T-helper 1 cell treated with Interleukin-12 subunit alpha and Interleukin-12 subunit beta and Interleukin-4 antibody, amounts not matched to agents 30 ng/mL and 1 ng/mL, for 36 hours (primary cell): ENCODE measurements around the gene ALKBH6. TPM values are rescaled to one million over a fixed set of nuclear protein-coding genes. Genes with fewer than 3 reads are reported as not detected.

Experiments
- intact Hi-C: fragments of 100-400 bp; cut with micrococcal nuclease; formaldehyde crosslinking; loops from one replicate; pipeline ENCODE4 v1.15.1; 2024
- total RNA-seq: library from RNA; stranded (reverse); gene quantifications from 2 replicates; pipeline ENCODE4 v1.2.3, GENCODE V29; 2022

ALKBH6 gene
- total RNA-seq, 1 donor from 2014 or later: 49.1 TPM

DNA sequence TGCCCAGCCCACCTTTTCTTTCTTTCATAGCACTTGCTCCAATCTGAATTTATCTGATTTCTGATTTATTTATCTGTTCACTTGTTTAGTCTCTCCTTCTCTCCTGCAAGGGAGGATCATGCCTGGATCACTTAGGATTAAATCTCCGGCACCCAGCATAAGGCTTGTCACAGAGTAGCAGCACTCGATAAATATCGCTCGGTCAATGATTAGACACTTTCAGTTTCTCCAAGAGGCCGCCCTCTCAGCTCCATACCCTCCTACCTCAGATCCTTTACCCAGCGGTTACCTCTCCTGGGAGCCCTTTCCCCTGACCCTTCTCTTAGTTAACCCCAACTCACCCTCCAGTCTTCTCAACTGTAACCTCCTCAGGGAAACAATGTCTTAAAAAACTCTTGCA, 17.3 kb upstream of the ALKBH6 start:
- intact Hi-C loops: no loop called here

DNA sequence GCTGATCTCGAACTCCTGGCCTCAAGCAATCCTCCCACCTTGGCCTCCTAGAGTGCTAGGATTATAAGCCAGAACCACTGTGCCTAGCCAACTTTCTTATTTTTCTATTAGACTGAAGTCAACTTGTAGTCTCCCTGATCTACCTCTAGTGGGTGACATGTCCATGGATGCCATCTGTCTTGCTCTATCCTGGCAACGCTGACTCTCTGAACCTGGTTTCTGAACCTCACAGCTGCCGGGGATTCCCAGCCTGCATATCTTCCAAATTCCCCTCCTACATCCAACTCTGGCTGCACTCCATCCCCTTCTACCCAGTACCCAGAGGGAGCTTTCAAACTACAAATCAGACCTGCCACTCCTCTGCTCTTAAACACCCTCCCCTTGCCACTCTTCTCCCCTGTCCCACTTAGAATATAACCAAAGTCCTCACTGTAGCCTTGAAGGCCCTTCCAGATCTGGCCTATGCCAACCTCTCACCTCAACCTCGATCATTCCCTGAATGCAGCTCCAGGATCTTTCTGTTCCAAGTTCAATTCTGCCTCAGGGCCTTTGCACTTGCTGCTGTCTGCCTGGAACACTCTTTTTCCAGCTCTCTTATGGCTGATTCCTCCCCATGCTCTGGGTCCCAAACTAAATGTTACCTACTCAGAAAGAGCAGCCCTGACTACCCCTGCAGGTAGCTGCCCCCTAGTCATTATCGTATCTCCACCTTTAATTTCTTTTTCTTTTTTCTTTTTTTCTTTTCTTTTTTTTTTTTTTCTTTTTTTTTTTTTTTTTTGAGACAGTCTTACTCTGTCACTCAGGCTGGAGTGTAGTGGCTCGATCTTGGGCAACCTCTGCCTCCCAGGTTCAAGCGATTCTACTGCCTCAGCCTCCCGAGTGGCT, 16.5 kb upstream of the ALKBH6 start:
- intact Hi-C loops: no loop called here

DNA sequence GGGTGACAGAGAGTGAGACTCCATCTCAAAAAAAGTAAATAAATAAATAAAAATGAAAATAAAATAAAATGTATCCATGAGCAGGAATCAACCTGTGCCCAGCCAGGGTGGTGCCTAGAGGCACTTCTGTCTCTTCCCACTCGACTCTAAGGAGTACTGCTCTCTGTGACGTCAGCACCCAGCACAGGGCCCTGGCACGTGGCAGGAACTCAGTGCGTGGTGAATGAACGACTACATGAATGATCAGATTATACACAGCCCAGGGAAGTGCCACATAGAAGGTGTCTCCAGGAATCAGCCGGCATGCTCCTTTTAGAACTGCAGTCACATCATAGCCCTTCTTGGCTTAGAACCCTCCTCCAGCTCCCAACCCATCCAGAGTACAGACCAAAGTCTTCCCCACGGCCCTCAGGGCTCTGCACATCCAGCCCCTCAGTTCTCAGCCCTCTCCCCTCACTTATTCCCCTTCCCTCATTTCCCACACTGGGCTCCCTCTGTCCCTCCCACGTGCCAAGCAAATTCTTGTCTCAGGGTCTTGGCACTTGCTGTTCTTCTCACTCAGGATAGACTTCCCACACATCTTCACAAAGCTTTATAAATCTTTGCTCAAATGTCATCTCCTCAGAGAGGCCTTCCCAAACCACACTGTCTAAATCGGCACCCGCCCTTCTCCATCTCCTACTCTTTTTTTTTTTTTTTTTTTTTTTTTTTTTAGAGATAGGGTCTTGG, 14.5 kb upstream of the ALKBH6 start:
- intact Hi-C loops: no loop called here

DNA sequence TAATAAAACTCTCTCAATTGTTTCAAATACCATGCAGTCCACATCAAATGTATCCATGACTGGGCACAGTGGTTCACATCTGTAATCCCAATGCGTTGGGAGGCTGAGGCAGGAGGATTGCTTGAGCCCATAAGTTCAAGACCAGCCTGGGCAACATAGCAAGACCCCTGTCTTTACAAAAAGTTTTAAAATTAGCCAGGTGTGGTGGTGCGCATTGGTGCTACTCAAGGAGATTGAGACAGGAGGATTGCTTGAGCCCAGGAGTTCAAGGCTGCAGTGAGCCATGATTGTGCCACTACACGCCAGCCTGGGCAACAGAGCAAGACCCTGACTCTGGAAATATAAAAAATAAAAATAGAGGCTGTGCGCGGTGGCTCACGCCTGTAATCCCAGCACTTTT, 13.7 kb upstream of the ALKBH6 start:
- intact Hi-C loops: no loop called here

DNA sequence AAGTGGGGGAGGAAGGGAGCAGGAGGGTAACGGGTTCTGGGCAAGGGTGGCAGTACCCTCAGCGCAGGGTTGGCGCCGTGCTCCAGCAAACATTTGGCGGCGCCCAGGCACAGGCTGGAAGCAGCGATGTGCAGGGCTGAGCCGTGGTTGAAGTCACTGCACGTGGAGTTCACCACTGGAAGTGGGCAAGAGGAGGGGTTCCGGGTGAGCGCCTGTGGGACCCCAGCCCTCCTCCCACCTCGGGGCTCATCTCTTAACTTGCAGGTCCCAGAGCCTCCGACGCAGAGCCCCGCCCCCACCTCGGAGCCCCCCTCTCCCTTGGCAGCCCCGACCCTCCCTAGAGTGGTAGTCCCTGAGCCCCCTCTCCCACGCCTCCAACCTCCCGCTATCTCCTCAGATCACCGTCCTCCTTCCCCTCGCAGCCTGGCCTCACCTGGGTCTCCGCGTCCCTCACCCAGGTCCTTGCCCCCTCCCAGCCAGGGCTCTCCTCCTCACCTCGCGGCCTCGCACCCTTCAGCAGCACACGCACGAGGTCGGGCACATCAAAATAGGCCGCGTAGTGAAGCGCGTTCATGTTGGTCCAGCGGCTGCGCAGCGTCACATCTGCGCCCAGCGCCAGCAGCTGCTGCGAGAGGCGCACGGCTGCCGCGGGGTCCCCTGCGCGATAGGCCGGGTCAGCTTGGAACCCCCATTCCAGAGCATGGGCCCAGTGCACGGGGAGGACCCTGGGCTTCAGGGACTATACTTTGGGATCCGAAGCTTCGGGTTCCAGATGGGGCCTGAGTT, 12.3 kb upstream of the ALKBH6 start:
- intact Hi-C loops: no loop called here

DNA sequence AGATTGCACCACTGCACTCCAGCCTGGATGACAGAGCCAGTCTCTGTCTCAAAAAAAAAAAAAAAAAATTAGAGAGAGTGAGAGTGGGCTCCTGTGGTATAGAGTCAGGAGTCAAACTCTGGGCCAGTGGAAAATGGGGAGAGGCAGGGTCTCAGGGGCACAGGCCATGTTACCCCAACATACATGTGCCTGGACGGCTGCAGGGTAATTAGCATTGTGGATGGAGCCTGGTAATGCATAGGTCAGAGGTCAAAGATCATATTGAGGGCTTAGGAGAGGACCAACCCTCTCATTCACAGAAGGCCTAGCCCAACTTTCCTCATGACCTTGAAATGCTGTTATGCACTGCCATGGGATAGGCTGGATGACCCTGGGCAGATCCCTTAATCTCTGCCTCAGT, 11.5 kb upstream of the ALKBH6 start:
- intact Hi-C loops: no loop called here

DNA sequence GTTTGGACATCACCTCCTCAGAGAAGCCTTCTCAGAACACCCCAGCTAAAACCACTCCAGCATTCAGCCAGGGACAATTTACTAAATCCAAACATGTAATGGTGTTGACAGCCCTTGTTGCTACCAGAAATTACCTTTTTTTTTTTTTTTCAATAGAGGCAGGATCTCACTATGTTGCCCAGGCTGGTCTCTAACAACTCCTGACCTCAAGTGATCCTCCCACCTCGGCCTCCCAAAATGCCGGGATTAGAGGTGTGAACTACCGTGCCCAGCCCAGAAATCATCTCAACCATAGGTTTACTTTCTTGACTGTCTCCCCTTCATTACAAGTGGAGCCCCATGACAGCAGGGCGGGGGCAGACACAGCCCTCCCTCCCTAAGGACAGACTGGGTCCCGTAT, 9.4 kb upstream of the ALKBH6 start:
- intact Hi-C loops: no loop called here

DNA sequence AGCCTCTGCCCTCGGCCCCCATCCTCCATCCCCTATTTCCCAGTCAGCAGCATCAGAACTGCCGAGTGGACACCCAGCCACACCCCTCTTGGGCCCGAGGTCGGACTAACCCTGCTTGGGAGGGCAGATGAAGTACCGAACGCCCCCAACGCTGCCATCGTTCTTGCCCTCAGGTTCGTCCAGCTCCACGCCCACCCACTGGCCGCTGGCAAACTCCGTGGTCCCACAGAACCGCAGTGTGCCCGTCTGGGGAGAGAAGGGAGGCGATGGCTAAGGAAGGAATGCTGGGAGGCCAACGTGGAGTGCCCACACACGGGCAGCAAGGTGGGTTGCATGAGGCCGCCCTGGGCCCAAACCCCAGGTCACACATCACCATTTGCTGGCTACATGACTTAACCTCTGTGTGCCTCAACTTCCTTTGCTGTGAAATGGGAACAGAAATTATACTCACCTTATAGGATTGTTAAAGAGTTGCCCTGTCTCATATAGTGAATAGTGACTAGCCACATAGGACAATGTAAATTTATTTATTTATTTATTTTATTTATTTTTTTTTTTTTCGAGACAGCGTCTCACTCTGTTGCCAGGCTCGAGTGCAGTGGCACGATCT, 5.2 kb upstream of the ALKBH6 start:
- intact Hi-C loops: no loop called here

DNA sequence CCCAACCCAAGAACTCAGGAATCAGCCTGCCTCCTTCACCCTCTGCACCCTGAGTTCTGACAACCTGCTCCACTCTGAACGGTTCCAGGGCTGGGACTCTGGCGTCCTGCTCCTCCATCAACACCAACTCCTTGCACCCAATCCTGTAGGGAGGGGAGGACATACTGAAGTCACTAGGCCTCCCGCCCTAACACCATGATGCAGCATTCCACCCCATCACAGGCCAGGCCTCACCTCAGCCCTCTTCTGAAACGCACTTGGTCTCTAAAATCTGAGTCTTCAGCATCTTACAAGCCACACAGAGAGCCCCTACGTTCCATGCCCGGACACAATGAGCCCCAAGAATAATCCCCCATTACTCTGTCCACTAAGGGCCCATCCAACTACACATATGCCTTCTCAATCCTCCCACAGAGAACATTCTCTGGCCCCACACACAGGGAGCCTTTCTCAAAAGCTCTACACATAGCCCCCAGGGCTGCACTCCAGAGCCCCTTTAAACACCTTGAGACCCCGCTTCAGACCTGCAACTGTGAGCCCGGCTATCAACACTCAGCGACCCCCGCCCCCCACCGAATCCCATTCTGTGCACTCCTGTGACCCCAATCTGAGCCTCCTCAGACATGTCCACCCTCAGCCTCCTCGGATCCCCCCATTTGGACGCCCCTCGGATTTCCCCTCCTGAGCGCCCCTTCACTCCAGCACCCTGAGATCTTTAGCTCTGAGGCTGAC, 567 bp downstream of the ALKBH6 start:
- intact Hi-C loops: loop anchor here (1.0 to 2.0 kb wide), 16 partner anchors 18 to 385 kb away; partner anchors contain the start of genes ARHGAP33, CLIP3, COX6B1 and LIN37

DNA sequence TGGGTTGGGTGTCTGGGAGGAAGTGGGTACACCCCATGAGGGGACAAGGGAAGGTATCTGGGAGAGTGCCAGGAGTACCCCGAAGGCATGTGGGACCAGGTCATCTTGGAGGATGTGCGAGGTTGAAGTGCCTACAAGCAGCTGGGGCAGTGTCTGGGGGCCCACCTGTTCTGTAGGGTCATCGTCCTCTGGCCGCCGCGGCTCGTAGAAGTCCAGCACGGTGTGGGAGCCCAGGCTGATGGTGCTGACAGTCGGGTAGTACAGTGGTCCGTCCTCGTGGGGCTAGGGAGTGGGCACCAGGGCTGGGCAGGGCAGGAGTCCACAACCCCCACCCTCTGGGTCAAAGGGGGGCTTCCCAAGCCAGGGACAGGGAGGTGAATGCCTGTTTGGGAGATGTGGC, 3.6 kb downstream of the ALKBH6 start:
- intact Hi-C loops: no loop called here

DNA sequence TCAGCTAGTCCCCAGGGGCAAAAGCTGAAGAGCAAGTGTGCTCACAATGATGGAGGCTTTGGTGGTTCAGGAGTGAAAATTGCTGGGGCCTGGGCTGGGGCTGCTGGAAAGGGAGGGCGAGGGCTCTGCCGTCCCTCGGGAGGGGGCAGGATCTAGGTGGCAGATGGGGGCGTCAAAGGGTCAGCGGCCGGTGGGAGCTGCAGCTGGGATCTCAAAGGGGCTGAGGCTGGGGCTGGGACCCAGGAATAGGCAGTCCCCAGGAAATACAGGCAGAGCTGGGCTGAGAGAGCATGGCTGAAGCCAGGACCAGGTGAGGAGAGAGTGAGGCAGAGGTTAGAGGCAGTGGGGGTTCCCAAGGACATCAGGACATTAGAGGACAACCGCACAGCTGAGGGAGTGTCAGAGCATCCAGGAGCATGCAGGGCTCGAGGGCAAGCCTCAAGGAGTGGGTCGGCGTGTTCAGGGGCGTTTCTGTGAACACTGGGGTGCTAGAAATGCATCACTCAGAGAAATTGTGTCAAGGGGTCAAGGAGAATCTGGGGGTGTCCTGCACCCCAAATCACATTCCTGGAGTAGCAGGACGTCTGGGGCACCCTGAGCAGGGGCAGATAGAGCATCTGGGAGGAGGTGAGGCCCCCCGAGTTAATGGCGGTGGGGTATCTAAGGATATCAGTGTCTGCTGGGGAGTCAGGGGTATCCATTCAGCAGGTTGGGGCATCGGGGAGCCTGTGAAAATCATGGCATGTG, 4.2 kb downstream of the ALKBH6 start:
- intact Hi-C loops: loop anchor here (1.0 kb wide), 1 partner anchor 44 kb away; the partner anchor contains the start of genes THAP8 and WDR62

DNA sequence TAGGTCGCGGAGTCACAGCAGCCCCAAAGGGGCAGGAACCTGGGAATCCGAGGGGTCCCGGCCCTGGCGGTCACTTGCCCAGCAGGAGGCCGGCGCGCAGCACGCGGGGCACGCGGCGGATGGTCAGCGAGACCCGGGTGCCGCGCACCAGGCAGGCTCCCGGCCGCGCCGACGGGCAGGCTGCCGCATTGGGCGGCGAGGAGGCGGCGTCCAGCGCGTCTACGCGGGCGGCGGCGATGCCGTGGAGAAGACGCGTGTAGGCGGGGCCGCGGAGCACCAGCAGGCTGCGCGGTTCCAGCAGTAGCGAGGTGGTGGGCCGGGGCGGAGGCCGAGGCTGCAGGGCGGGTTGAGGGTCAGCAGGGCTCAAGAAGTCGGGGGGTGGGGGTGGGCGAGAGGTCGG, 4.8 kb downstream of the ALKBH6 start:
- intact Hi-C loops: loop anchor here (1.0 kb wide), 1 partner anchor 45 kb away; the partner anchor contains the start of genes THAP8 and WDR62

DNA sequence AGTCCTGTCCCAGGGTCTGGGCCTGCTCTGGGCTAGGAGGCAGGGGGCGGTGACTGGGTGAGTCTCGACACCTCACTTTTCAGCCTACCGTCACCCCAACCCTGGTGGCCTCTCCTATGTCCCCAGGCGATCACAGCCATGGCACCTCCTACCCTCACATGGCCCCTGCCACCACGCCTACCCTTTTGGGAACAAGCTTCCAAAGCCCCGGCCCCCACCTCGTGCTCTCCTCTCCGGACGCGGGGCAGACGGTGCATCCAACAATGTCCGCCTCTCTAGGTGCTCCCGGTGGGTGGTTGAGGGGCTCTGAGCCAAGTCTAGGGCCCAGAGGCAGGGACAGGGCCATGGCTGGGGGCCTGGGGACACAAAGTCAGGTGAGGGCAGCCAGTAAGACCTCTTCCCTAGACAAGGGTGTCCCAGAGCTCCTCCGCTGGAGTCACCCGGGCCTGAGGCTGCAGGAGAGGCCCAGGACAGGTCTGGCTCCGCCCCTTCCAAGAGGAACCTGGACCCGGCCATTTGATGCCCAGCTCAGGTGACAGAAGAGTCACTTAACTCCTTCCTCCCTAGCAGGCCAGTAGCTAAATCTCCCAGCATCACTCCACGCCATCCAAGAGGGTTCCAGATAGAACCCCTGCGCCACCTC, 5.6 kb downstream of the ALKBH6 start, which contains the start of gene SYNE4:
SYNE4 (minus strand) TSS at position 478 of the 643 bp plus-strand sequence; CDS start at position 346, 132 bp downstream.
- intact Hi-C loops: no loop called here

DNA sequence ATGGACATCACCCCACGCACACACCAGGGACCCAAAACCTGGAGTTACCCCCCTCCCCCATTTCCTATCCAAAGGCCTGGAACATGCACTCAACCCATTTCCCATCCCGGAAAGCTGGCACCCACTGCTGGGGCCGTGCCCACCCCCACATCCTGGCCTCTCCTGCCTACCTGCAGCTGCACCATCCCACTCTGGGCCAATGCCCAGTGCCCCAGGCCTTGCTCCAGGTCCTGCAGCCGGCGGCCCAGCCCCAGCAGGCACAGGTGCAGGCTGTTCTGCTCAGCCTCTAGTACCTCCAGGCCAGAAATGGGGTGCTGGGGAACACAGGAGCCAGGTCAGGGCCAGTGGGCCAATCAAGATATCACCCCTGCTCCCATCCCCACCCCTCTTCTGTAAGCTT, 7.1 kb downstream of the ALKBH6 start:
- intact Hi-C loops: no loop called here

DNA sequence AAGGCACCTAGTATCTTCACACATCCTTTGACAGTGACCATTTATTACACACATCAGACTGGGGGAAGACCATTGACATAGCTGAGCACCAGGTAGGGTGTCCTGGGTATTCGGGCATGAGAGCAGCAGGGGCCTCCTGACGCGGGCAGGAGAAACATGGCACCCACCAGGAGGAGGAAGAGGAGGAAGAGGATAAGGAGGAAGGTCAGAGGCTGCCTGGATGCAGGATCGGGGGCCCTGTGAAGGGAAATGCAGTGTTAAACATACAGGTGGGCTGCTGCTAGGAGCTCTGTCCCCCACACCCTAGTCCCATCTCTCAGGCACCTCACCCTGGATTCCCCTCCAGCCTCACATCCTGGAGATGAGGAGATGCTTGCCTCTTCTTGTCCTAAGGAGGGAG, 10.7 kb downstream of the ALKBH6 start:
- intact Hi-C loops: no loop called here

DNA sequence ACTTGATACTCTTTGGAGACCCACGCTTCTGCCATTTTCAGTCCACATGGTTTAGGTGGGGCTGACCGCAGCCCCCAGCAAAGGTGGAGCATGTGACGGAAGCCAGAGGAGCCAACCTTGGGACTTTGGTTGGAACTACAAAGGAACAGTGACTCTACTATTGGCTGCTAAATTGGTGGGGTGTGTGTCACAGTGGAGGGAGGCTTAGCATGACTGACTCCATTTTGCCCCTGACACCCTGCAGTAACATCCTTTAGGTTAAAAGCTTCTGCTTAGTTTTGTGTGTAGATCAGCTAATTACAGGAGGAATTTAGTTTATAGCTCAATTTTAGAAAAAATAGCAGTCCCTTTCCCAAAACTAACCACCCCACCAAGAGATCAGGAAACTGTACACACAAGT, 12.4 kb downstream of the ALKBH6 start:
- intact Hi-C loops: no loop called here

DNA sequence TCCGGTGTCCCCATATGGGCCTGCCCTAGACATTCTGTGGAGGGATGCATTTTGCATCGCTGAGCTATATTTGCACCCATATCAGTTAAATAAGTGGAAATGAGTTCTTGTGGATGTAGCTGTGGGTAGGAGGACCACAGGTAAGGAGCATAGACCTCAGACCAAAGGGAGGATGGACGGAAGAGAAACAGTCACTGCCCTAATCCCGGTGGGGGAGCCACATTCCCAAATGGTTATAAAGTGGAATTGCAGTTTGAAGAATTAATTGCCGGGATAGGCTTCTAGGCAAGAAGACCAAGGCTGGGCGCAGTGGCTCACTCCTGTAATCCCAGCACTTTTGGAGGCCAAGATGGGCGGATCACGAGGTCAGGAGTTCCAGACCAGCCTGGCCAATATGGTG, 17.2 kb downstream of the ALKBH6 start:
- intact Hi-C loops: loop anchor here (10.0 kb wide), 1 partner anchor 452 kb away; the partner anchor contains the start of gene TMEM147

DNA sequence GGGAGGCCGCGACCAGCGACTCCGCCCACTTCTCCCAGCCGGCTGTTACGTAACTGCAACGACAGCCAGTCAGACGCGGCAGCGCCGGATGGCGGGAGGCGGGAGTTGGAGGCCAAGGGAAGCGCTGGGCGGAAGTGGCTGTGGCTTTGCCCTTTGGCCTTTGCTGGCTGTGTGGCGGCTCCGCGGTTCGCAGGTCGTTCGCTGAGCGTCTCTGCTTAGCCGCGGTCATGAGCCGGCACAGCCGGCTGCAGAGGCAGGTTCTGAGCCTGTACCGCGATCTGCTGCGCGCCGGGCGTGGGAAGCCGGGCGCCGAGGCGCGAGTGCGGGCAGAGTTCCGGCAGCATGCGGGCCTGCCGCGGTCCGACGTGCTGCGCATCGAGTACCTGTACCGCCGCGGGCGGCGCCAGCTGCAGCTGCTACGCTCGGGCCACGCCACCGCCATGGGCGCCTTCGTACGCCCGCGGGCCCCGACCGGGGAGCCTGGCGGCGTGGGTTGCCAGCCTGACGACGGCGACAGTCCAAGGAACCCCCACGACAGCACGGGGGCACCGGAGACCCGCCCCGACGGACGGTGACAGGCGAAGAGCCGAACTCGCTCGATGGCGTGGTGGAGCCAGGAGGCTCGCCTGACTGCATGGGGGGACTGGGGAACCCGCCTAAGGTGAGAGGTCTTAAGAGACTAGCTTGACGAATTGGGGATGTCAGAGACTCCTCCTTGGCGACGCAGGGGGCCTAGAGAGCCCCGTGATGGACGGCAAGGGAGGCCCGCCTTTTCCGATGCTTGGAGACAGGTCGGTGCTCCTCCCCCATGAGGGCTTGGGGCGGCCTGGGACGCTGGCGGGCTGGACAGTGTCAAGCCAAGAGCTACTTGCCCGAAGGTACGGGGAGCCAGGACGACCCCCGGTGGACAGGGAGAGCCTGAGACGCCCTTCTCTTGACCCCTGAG, 18.7 kb downstream of the ALKBH6 start, which contains the start of gene SDHAF1:
SDHAF1 (plus strand) TSS at position 141 of the 946 bp plus-strand sequence; CDS start at position 228, 87 bp downstream.
- intact Hi-C loops: loop anchor here (1.0 to 10.0 kb wide), 9 partner anchors 19 to 451 kb away; partner anchors contain the start of genes ALKBH6, PROSER3, TBCB and THAP8
